Ureter (tissue), 1 donor: ENCODE data around the gene AAGAB. TPM values are rescaled to one million over a fixed set of nuclear protein-coding genes. Genes with fewer than 3 reads are reported as not detected.

Experiments used
- DNase-seq: peaks from one replicate; pipeline ENCODE4 v3.0.0-alpha.2; 2020; ENCODE audit warnings: low spot score
- total RNA-seq: library from RNA; stranded (reverse); gene quantifications from one replicate; pipeline ENCODE4 v1.2.4, GENCODE V29; 2023
- donor health status: DM: yes; HTN: yes; CAD: no.

The AAGAB gene
- total RNA-seq, 1 donor from 2014 or later: 68.2 TPM

- DNase-seq: no peak
Observed at GRCh38 chr15:67187351-67187854, 67.1 kb downstream of the AAGAB start.

GRCh38 chr15:67186688-67187087 lies 67.8 kb downstream of the AAGAB start:
- no peak for DNase-seq

GRCh38 chr15:67186226-67186649 lies 68.2 kb downstream of the AAGAB start:
- no peak for DNase-seq

- no peak for DNase-seq
Observed at GRCh38 chr15:67185621-67186225, 68.7 kb downstream of the AAGAB start.

GRCh38 chr15:67185051-67185450 lies 69.4 kb downstream of the AAGAB start:
- DNase-seq: no peak

GRCh38 chr15:67184208-67184925 lies 70.1 kb downstream of the AAGAB start:
- no peak for DNase-seq

GRCh38 chr15:67183443-67184169 lies 70.9 kb downstream of the AAGAB start:
- no peak for DNase-seq

- DNase-seq: no peak
Observed at GRCh38 chr15:67181221-67181639, 73.2 kb downstream of the AAGAB start.

GRCh38 chr15:67180514-67181191 lies 73.8 kb downstream of the AAGAB start:
- no peak for DNase-seq

- no peak for DNase-seq
Observed at GRCh38 chr15:67180035-67180434, 74.4 kb downstream of the AAGAB start.

GRCh38 chr15:67179411-67179995 lies 75.0 kb downstream of the AAGAB start:
- no peak for DNase-seq

- DNase-seq: no peak
Observed at GRCh38 chr15:67178569-67179210, 75.8 kb downstream of the AAGAB start.

GRCh38 chr15:67177752-67178151 lies 76.7 kb downstream of the AAGAB start:
- no peak for DNase-seq

- DNase-seq: no peak
Observed at GRCh38 chr15:67176195-67176971, 78.1 kb downstream of the AAGAB start.

- no peak for DNase-seq
Observed at GRCh38 chr15:67175643-67176071, 78.8 kb downstream of the AAGAB start.

- DNase-seq: no peak
Observed at GRCh38 chr15:67174864-67175573, 79.4 kb downstream of the AAGAB start.

- DNase-seq: no peak
Observed at GRCh38 chr15:67174446-67174845, 80.0 kb downstream of the AAGAB start.

GRCh38 chr15:67173786-67174185 lies 80.7 kb downstream of the AAGAB start:
- no peak for DNase-seq

- no peak for DNase-seq
Observed at GRCh38 chr15:67173005-67173404, 81.5 kb downstream of the AAGAB start.

GRCh38 chr15:67172172-67172571 lies 82.3 kb downstream of the AAGAB start:
- no peak for DNase-seq
